ENCODE data around the gene SKIDA1. TPM values are rescaled to one million over a fixed set of nuclear protein-coding genes. Genes with fewer than 3 reads are reported as not detected.

Gene SKIDA1
- total RNA-seq, 2 donors from 2014 or later: 0.78 to 1.3 TPM

DNA sequence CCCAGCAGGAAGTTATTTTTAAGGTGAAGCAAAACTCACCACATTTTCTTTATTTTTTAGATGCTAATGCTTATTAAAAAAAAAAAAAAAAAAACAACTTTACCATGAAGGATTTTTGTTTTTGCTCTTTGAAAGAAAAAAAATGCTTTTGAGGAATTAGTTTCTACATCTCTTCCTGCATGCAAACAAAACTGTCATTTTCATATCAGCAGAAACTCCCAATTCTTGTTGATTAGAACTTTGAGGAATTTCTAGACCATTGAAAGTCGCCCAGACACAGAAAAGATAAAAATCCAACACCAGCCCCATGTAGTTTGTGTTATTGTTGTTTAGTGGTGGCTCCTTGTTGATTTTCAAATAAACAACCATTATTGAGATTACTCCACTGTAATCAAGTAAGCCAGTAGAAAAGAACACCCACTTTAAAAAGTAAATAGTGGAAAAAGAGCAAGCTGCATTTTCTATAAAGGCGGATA is 14.3 kb downstream of the SKIDA1 start:
- intact Hi-C loops (cut with DNase I): no loop called here
- Histone ChIP-seq H3K27ac (no peak overlapping the region), H3K4me1 (peaks cover 6% of the 10 kb centered on the region), H3K9me3 (no peaks in the 10 kb centered on the region), H3K4me3 (no peak overlapping the region), H3K36me3 (replicated peaks in 1 of 2; ENCODE audit: insufficient read depth in 1 of 2, low read depth in 2 of 2) (no peaks in the 10 kb centered on the region), H3K27me3 (no peaks in the 10 kb centered on the region)
- ATAC-seq (no peak), DNase-seq (no peak)
- TF ChIP-seq POLR2A (IDR thresholded peaks at IDR 0.05): no peak
- TF ChIP-seq, protein P1, sequence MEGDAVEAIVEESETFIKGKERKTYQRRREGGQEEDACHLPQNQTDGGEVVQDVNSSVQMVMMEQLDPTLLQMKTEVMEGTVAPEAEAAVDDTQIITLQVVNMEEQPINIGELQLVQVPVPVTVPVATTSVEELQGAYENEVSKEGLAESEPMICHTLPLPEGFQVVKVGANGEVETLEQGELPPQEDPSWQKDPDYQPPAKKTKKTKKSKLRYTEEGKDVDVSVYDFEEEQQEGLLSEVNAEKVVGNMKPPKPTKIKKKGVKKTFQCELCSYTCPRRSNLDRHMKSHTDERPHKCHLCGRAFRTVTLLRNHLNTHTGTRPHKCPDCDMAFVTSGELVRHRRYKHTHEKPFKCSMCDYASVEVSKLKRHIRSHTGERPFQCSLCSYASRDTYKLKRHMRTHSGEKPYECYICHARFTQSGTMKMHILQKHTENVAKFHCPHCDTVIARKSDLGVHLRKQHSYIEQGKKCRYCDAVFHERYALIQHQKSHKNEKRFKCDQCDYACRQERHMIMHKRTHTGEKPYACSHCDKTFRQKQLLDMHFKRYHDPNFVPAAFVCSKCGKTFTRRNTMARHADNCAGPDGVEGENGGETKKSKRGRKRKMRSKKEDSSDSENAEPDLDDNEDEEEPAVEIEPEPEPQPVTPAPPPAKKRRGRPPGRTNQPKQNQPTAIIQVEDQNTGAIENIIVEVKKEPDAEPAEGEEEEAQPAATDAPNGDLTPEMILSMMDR (IDR thresholded peaks at IDR 0.05): no peak
- WGBS, 2 donors: 87% methylated on average over 2 of the region's 2 CpGs

DNA sequence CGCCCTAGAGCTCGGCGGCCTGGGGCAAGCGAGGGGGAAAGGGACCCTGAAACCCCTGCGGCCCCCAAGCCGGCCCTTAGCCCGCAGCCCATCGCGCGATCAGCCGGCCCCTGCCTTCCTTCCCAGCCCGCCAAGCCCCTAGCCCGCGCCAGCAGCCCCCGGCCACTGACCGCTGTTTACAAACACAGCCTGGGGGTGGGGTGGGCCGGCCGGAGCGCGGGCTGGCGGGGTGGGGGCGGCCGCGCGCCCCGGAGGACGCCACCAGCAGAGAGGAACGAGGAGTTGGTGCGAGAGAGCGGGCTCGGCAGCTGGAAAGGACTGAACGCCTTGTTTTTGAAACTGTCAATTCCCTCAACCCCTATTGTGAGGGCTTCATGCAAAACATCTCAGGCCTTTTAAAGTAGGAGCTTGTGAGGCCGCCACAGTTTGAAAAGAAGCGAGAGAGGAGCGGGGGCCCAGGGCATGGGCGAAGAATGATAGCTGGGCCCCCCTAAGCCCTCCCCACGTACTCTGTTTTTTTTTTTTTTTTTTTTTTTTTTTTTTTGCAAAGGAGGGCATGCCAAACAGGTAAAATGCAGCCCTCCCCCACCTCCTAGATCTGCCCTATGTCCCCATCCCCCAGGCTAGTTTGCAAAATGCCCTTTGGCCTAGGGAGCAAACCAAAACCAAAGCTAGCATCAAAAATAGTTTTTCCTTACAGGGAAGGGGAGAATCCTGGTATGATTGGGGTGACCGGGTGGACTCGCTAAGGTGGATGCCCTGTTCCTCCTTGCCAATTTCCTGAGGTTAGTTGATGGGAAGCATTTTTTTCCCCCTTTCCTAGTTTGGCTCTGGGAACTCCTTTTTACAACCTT is 15.0 kb downstream of the SKIDA1 start:
- H3K4me1 ChIP-seq: no peaks in the 10 kb centered on the region
- H3K27me3 ChIP-seq: no peaks in the 10 kb centered on the region
- DNase-seq (no peak), ATAC-seq (no peak)
- 54 to 70% methylated on average over 23 to 32 of the region's 39 CpGs for WGBS, 2 donors
- no peak overlapping the region for H3K27ac ChIP-seq
- H3K4me3 ChIP-seq: no peak overlapping the region
- H3K9me3 ChIP-seq: no peaks in the 10 kb centered on the region
- no peaks in the 10 kb centered on the region for H3K36me3 ChIP-seq (replicated peaks in 1 of 2; ENCODE audit: insufficient read depth in 1 of 2, low read depth in 2 of 2)
- intact Hi-C loops (cut with DNase I): no loop called here
- no peak for TF ChIP-seq POLR2A (IDR thresholded peaks at IDR 0.05)
- TF ChIP-seq, protein P1 (IDR thresholded peaks at IDR 0.05): no peak

DNA sequence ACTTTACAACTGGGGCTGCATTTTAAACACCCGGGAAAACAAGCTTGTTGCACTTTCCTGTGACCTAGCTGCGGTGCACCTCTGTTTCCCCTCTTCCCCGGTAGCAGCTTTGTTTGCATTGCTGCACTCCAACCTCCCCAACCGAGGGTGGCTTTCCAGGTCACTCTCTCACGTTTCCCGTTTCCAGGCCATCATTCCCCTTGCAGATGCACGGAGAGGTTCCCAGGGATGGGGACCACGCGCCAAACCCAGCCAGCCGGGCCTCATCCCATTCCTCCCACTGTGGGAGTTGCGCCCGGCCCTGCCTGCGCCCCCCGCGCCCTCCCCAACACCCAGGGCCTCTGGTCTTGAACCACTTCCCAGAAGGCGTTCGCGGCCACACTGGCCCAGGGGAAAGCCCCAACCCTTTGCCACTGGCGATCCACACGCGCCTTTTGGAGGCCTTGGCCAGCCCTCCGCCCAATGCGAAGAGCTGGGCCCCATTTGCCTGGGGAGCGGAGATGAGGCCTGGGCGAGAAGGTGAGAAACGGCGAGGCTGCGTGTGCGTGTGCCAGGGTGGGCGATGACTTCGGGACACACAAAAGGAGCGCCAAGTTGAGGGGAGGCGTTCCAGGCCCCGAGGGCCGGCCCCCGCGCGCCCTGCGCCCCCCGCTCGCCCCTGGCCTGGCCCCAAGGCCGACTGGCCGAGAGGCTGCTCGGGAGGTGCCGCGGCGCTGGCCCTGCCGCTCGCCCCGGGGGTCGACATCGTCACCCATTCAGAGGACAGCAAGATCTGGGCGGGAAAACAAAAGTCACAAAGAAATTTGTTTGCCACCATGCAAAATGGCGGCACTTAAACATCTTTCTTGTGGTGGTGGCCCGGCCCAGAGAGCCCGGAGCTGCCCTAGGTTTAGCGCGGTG is 15.9 kb downstream of the SKIDA1 start:
- H3K9me3 ChIP-seq: no peaks in the 10 kb centered on the region
- no peaks in the 10 kb centered on the region for H3K36me3 ChIP-seq (replicated peaks in 1 of 2; ENCODE audit: insufficient read depth in 1 of 2, low read depth in 2 of 2)
- no peak overlapping the region for H3K4me3 ChIP-seq
- no peaks in the 10 kb centered on the region for H3K4me1 ChIP-seq
- no peak for ATAC-seq
- TF ChIP-seq, protein P1 (IDR thresholded peaks at IDR 0.05): no peak
- TF ChIP-seq POLR2A (IDR thresholded peaks at IDR 0.05): no peak
- 80 to 93% methylated on average over 39 to 58 of the region's 58 CpGs for WGBS, 2 donors
- no peak overlapping the region for H3K27ac ChIP-seq
- H3K27me3 ChIP-seq: no peaks in the 10 kb centered on the region
- no peak for DNase-seq
- intact Hi-C loops (cut with DNase I): no loop called here

DNA sequence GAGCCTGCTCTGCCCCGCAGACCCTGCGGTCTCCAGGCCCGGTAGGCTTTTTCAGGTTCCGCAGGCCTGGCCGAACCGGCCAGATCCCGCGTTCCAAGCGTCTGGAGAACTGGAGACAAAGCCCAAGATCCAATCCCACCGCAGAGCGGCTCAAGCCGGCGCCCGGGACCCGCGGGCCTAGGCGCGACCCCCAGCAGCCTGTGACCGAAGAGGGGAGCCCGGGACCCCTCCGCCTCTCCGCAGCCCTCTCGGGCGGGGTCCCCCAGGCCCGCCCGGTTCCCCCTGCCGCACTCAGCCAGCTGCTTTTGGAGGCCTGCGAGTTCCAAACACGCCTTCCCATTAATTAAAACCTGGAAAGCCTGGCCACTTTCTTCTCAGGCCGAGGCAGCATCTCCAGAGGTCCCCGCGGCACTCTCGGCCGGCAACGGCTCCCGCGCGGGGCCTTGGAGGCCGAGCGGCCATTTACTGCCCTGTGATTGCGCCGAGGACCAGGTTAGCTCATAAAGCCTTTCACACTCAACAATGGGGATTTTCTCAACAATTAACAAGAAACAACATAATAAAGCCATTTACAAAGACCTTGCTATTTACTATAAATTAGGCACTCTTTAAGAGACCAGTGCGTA is 16.7 kb downstream of the SKIDA1 start:
- ATAC-seq (no peak), DNase-seq (no peak)
- no peaks in the 10 kb centered on the region for H3K4me1 ChIP-seq
- no peak for TF ChIP-seq POLR2A (IDR thresholded peaks at IDR 0.05)
- TF ChIP-seq, protein P1 (IDR thresholded peaks at IDR 0.05): no peak
- H3K9me3 ChIP-seq: no peaks in the 10 kb centered on the region
- H3K27ac ChIP-seq: no peak overlapping the region
- intact Hi-C loops (cut with DNase I): no loop called here
- no peak overlapping the region for H3K4me3 ChIP-seq
- 84 to 93% methylated on average over 25 to 34 of the region's 43 CpGs for WGBS, 2 donors
- H3K27me3 ChIP-seq: no peaks in the 10 kb centered on the region
- H3K36me3 ChIP-seq (replicated peaks in 1 of 2; ENCODE audit: insufficient read depth in 1 of 2, low read depth in 2 of 2): no peaks in the 10 kb centered on the region

All from body of pancreas (tissue), 4 donors.